PC-3 (cell line): ENCODE results near the gene GLTPD2. TPM values are rescaled to one million over a fixed set of nuclear protein-coding genes. Genes with fewer than 3 reads are reported as not detected.

Source experiments
- ATAC-seq: fragments of 200-7000 bp; cut with Tn5 transposase; 2 replicates; pipeline ENCODE4 v1.9.1; 2020; ENCODE audit warnings: mild to moderate bottlenecking, moderate library complexity
- BruUV-seq: library from RNA; stranded (reverse); fragments of 400-500 nt; replicated peaks from 2 replicates; lab custom pipeline; 2021; lab: Mats Ljungman, UMichigan
- CTCF ChIA-PET: fragments of 300-600 bp; sonication (Branson Sonifier 250); formaldehyde crosslinking; loops from one replicate; lab custom pipeline; 2022; ENCODE audit warnings: antibody characterized with exemption; lab: Charles Lee
- POLR2A ChIA-PET: fragments of 300-600 bp; sonication (Branson Sonifier 250); formaldehyde crosslinking; loops from one replicate; lab custom pipeline; 2022; ENCODE audit warnings: antibody characterized with exemption; ENCODE audit not compliant: unreplicated experiment; lab: Charles Lee
- DNase-seq: peaks from one replicate; pipeline ENCODE4 v3.0.0-alpha.2; 2015
- H2AFZ ChIP-seq: fragments of 300-600 bp; sonication (generic); 2 replicates; pipeline ENCODE4 v1.6.0; 2016; ENCODE audit warnings: antibody characterized with exemption, low read length
- H3F3A ChIP-seq: fragments of 300-600 bp; sonication (generic); one replicate; pipeline ENCODE4 v1.6.0; 2017; ENCODE audit warnings: antibody characterized with exemption, low read length, control low read depth, mild to moderate bottlenecking; ENCODE audit not compliant: unreplicated experiment
- H3K27ac ChIP-seq: fragments of 300-600 bp; sonication (generic); 2 replicates; pipeline ENCODE4 v1.5.1; 2016; ENCODE audit warnings: mild to moderate bottlenecking, low read length
- H3K27me3 ChIP-seq: fragments of 300-600 bp; sonication (generic); 2 replicates; pipeline ENCODE4 v1.6.1; 2016; ENCODE audit warnings: low read length, mixed read lengths
- H3K36me3 ChIP-seq: fragments of 300-600 bp; sonication (generic); 2 replicates; pipeline ENCODE4 v1.6.1; 2016; ENCODE audit warnings: low read depth, mixed run types, low read length, mixed read lengths
- H3K4me1 ChIP-seq: fragments of 300-600 bp; sonication (generic); 2 replicates; pipeline ENCODE4 v1.5.1; 2016; ENCODE audit warnings: low read length; ENCODE audit not compliant: insufficient read depth
- H3K4me2 ChIP-seq: fragments of 300-600 bp; sonication (generic); 2 replicates; pipeline ENCODE4 v1.6.0; 2016; ENCODE audit warnings: low read length
- H3K4me3 ChIP-seq: fragments of 300-600 bp; sonication (generic); 2 replicates; pipeline ENCODE4 v1.5.1; 2016; ENCODE audit warnings: mild to moderate bottlenecking, low read length, mixed read lengths
- H3K79me2 ChIP-seq: fragments of 300-600 bp; sonication (generic); 2 replicates; pipeline ENCODE4 v1.6.1; 2017; ENCODE audit warnings: low read length, mixed read lengths
- H3K9ac ChIP-seq: fragments of 300-600 bp; sonication (generic); 2 replicates; pipeline ENCODE4 v1.6.0; 2016; ENCODE audit warnings: mild to moderate bottlenecking, low read length
- H3K9me2 ChIP-seq: fragments of 300-600 bp; sonication (generic); replicated peaks from 2 replicates; pipeline ENCODE4 v1.6.1; 2016; ENCODE audit warnings: mixed run types, low read length, mixed read lengths
- H3K9me3 ChIP-seq: fragments of 300-600 bp; sonication (generic); 2 replicates; pipeline ENCODE4 v1.6.1; 2016; ENCODE audit warnings: low read length, mixed read lengths
- H4K20me1 ChIP-seq: fragments of 300-600 bp; sonication (generic); 2 replicates; pipeline ENCODE4 v1.6.1; 2016; ENCODE audit warnings: low read length, mixed read lengths
- CTCF ChIP-seq: fragments of 300-600 bp; sonication (generic); conservative IDR thresholded peaks from 2 replicates; pipeline ENCODE4 v1.5.1; 2017; ENCODE audit warnings: antibody characterized with exemption, low read depth, mild to moderate bottlenecking, low read length
- EZH2 ChIP-seq: fragments of 300-600 bp; sonication (generic); IDR thresholded peaks from one replicate; pipeline ENCODE4 v1.6.1; 2017; ENCODE audit warnings: antibody characterized with exemption, mild to moderate bottlenecking, low read length; ENCODE audit not compliant: unreplicated experiment
- EZH2phosphoT487 ChIP-seq: fragments of 300-600 bp; sonication (generic); IDR thresholded peaks from 2 replicates; pipeline ENCODE4 v1.6.1; 2018; ENCODE audit warnings: mild to moderate bottlenecking, antibody characterized with exemption, low read length, borderline replicate concordance
- intact Hi-C: fragments of 100-400 bp; cut with micrococcal nuclease; formaldehyde crosslinking; loops from 2 replicates; pipeline ENCODE4 v1.9.0; 2023
- total RNA-seq: library from RNA; depleted of rRNA; stranded (reverse); fragments of >200 nt; gene quantifications from 2 replicates; pipeline ENCODE4 v1.2.3, GENCODE V29; 2014

GLTPD2 gene
- total RNA-seq, 1 experiment from 2014 or later = not detected

- Histone ChIP-seq H3K27ac (peak within 1 kb of the TSS; percentile 60), H3K79me2 (peaks cover 51% of the 10 kb centered on the region)
- CTCF ChIA-PET = no interaction called here
Measured at GRCh38 chr17:4833178-4833940, 44.6 kb downstream of the GLTPD2 start, which contains the start of gene MINK1. Gene MINK1, plus strand, starts transcription at chr17:4833340. Its CDS starts 244 bp downstream, at chr17:4833584.

GRCh38 chr17:4833941-4834680 lies 45.3 kb downstream of the GLTPD2 start:
- H3K9me3 ChIP-seq = no peaks in the 10 kb centered on the region
- ATAC-seq = peak; percentile 6; the same call in 1 of the 2 replicates
- intact Hi-C loops = loop anchor here (1.0 to 10.0 kb wide), 2 partner anchors 27 to 51 kb away; partner anchors contain the start of gene PLD2
- no peaks in the 10 kb centered on the region for H4K20me1 ChIP-seq
- H3K27ac ChIP-seq = peak overlapping the region; percentile 60
- no peaks in the 10 kb centered on the region for H3K9me2 ChIP-seq
- DNase-seq = peak; percentile 10
- TSS peak; percentile 49 for BruUV-seq
- peak overlapping the region; percentile 97 for H3K4me3 ChIP-seq
- peak overlapping the region; percentile 63; the same call in 1 of the 2 replicates for H2AFZ ChIP-seq
- TF ChIP-seq CTCF = no peak
- H3K36me3 ChIP-seq = peaks cover 6% of the 10 kb centered on the region
- POLR2A ChIA-PET = interaction anchor here (0.6 kb wide), 1 partner anchor 114 kb away, joined by 4 read pairs; the partner anchor contains the start of gene PFN1
- peak overlapping the region; percentile 93 for H3K9ac ChIP-seq
- CTCF ChIA-PET = no interaction called here
- H3F3A ChIP-seq = no peaks in the 10 kb centered on the region
- H3K4me2 ChIP-seq = peak overlapping the region; percentile 100
- no peaks in the 10 kb centered on the region for H3K27me3 ChIP-seq
- peaks cover 59% of the 10 kb centered on the region for H3K79me2 ChIP-seq
- H3K4me1 ChIP-seq = peaks cover 25% of the 10 kb centered on the region

More at GRCh38 chr17:4833178-4833940, 44.6 kb downstream of the GLTPD2 start, which contains the start of gene MINK1:
- Histone ChIP-seq H3K9me3 (no peaks in the 10 kb centered on the region), H4K20me1 (no peaks in the 10 kb centered on the region), H2AFZ (peak within 1 kb of the TSS; percentile 63; the same call in 1 of the 2 replicates), H3F3A (no peaks in the 10 kb centered on the region), H3K27me3 (no peaks in the 10 kb centered on the region), H3K36me3 (peaks cover 6% of the 10 kb centered on the region), H3K4me1 (peaks cover 24% of the 10 kb centered on the region), H3K9ac (peak within 1 kb of the TSS; percentile 93), H3K4me2 (peak within 1 kb of the TSS; percentile 100), H3K4me3 (peak within 1 kb of the TSS; percentile 97), H3K9me2 (no peaks in the 10 kb centered on the region)
- POLR2A ChIA-PET = interaction anchor here (0.6 kb wide), 1 partner anchor 65 kb away, joined by 6 read pairs; no protein-coding TSS in a partner anchor
- TF ChIP-seq EZH2phosphoT487 = no peak
- no peak for TF ChIP-seq EZH2
- no peak for TF ChIP-seq CTCF
- ATAC-seq (peak; percentile 83), DNase-seq (peak; percentile 95)
- BruUV-seq = no TSS peak
- intact Hi-C loops = loop anchor here (1.0 to 10.0 kb wide), 2 partner anchors 26 to 51 kb away; partner anchors contain the start of gene PLD2
